Osteocyte (in vitro differentiated cells): Measurements from ENCODE around the gene SLIT1. TPM values are rescaled to one million over a fixed set of nuclear protein-coding genes. Genes with fewer than 3 reads are reported as not detected.

Experiments used
- DNase-seq: peaks from one replicate; pipeline ENCODE4 v3.0.0; 2021; ENCODE audit warnings: mixed read lengths; ENCODE audit not compliant: unreplicated experiment; ENCODE audit errors: extremely low spot score
- H3K27ac Mint-ChIP-seq: one replicate; pipeline ENCODE4 v1.8.0; 2021; ENCODE audit warnings: mild to moderate bottlenecking, mixed read lengths; ENCODE audit not compliant: unreplicated experiment
- H3K27me3 Mint-ChIP-seq: one replicate; pipeline ENCODE4 v1.8.0; 2021; ENCODE audit warnings: mixed read lengths; ENCODE audit not compliant: unreplicated experiment
- H3K36me3 Mint-ChIP-seq: one replicate; pipeline ENCODE4 v1.8.0; 2021; ENCODE audit warnings: mixed read lengths; ENCODE audit not compliant: unreplicated experiment
- H3K4me1 Mint-ChIP-seq: one replicate; pipeline ENCODE4 v1.8.0; 2021; ENCODE audit warnings: mixed read lengths; ENCODE audit not compliant: unreplicated experiment
- H3K4me3 Mint-ChIP-seq: one replicate; pipeline ENCODE4 v1.8.0; 2021; ENCODE audit warnings: mild to moderate bottlenecking, moderate library complexity, mixed read lengths; ENCODE audit not compliant: unreplicated experiment
- H3K9me3 Mint-ChIP-seq: one replicate; pipeline ENCODE4 v1.8.0; 2021; ENCODE audit warnings: mixed read lengths; ENCODE audit not compliant: unreplicated experiment
- CTCF ChIP-seq: fragments of 200-600 bp; sonication (generic); IDR thresholded peaks from 2 replicates; pipeline ENCODE4 v1.5.0; 2021; ENCODE audit warnings: antibody characterized with exemption, mild to moderate bottlenecking, moderate library complexity
- total RNA-seq: library from RNA; stranded (reverse); gene quantifications from 2 replicates; pipeline ENCODE4 v1.2.1, GENCODE V29; 2021

SLIT1 gene
- total RNA-seq, 1 donor from 2014 or later, result not detected

- H3K4me1 Mint-ChIP-seq, result no peaks in the 10 kb centered on the region
- no peaks in the 10 kb centered on the region for H3K9me3 Mint-ChIP-seq
- DNase-seq, result no peak
- no peak overlapping the region for H3K27ac Mint-ChIP-seq
- H3K27me3 Mint-ChIP-seq, result peaks cover 6% of the 10 kb centered on the region
- no peak for TF ChIP-seq CTCF
- H3K36me3 Mint-ChIP-seq, result no peaks in the 10 kb centered on the region
- H3K4me3 Mint-ChIP-seq, result no peak overlapping the region
These were observed 26.0 kb downstream of the SLIT1 start for GRCh38 chr10:97159646-97160305.

DNA sequence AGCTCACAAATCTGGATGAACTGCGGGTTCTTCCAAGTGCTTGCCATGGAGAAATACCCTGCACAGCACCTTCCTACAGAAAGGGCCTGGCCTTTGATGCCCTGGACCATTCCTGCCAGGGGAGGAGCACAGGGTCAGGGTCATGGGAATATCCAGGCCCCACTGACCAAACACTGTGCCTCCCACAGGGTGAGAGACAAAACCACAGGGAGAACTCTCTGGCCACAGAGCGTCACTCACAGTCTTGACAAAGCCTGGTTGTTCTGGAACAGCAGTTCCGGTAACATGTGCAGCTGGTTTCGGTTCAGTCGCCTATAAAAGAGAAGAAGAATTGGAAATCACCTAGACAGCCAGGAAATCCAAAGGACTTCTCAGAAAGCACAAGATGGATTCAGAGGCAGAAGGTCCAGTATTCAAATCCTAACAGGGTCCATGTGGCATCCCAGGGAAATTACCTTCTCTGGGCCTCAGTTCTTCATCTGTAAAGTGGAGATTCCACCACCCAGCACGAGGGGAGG lies 28.1 kb downstream of the SLIT1 start:
- no peak for TF ChIP-seq CTCF
- H3K9me3 Mint-ChIP-seq, result no peaks in the 10 kb centered on the region
- H3K27ac Mint-ChIP-seq, result no peak overlapping the region

GRCh38 chr10:97154781-97155180 lies 31.0 kb downstream of the SLIT1 start:
- Mint-ChIP-seq H3K4me3 (no peak overlapping the region), H3K27ac (no peak overlapping the region), H3K27me3 (peaks cover 12% of the 10 kb centered on the region), H3K36me3 (no peaks in the 10 kb centered on the region), H3K9me3 (no peaks in the 10 kb centered on the region), H3K4me1 (no peaks in the 10 kb centered on the region)
- TF ChIP-seq CTCF, result no peak
- DNase-seq, result no peak

More for the DNA sequence above, 28.1 kb downstream of the SLIT1 start:
- no peaks in the 10 kb centered on the region for H3K4me1 Mint-ChIP-seq
- no peaks in the 10 kb centered on the region for H3K36me3 Mint-ChIP-seq
- peaks cover 6% of the 10 kb centered on the region for H3K27me3 Mint-ChIP-seq
- no peak for DNase-seq
- H3K4me3 Mint-ChIP-seq, result no peak overlapping the region

DNA sequence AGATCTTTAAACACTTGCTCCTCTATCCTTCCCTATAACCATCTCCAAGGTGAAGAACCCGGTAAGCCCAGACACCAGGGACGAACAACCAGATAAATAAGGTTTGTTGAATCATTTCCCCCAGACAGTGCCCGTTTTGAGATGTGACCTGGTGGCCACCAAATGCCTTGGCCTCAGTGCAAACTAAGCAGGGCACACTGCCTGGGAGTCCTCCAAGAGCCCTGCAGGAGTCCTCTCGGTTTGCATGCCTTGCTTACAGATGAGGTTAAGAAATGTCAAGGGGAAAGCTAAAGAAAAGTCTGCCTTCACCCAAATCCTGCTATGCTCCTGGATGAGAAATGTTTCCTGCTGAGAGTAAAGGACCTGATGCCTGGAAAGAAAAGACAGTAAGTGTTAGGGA lies 31.6 kb downstream of the SLIT1 start:
- Mint-ChIP-seq H3K4me1 (no peaks in the 10 kb centered on the region), H3K36me3 (no peaks in the 10 kb centered on the region)
- no peak for TF ChIP-seq CTCF

DNA sequence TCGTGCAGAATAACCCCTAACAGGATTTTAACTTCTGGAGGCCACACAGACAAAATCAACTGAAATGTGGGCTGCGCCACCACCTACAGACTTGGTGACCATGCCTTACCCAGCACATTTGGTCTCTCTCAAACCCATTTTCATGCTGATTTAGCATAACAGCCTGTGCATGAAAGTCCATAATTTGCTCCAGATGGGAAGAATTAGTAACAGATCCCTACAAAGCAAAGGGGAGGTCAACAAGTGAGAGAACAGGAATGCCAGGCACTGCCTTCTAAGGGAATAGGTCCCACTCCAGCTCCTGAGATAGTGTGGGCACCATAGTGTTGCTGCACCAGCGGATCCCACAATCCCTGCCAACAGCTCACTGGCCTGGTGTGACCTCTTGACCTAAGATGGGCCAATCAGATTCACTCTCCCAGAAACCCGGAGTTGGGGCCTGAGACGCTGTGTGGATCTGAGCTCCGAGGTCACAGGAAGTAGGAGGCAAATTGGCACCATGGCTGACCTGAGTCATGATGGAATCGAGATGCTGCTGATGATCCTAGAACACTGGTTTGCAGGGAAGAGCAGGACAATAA lies 32.4 kb downstream of the SLIT1 start:
- Mint-ChIP-seq H3K4me1 (no peaks in the 10 kb centered on the region), H3K36me3 (no peaks in the 10 kb centered on the region), H3K27me3 (peaks cover 24% of the 10 kb centered on the region)

More for the DNA sequence above, 31.6 kb downstream of the SLIT1 start:
- DNase-seq, result no peak
- H3K27me3 Mint-ChIP-seq, result peaks cover 18% of the 10 kb centered on the region
- no peak overlapping the region for H3K4me3 Mint-ChIP-seq
- H3K9me3 Mint-ChIP-seq, result no peaks in the 10 kb centered on the region
- H3K27ac Mint-ChIP-seq, result no peak overlapping the region

More for the DNA sequence above, 32.4 kb downstream of the SLIT1 start:
- DNase-seq, result no peak
- no peak for TF ChIP-seq CTCF
- Mint-ChIP-seq H3K9me3 (no peaks in the 10 kb centered on the region), H3K27ac (no peak overlapping the region), H3K4me3 (no peak overlapping the region)
